IMR-90 (cell line): ENCODE results near the gene PRKAR1B. TPM values are rescaled to one million over a fixed set of nuclear protein-coding genes. Genes with fewer than 3 reads are reported as not detected.

Experiments used
- ATAC-seq: fragments of 200-7000 bp; cut with Tn5 transposase; 2 replicates; pipeline ENCODE4 v1.9.1; 2020; ENCODE audit warnings: low read depth, mild to moderate bottlenecking, moderate library complexity
- BruUV-seq: library from RNA; stranded (reverse); fragments of 400-500 nt; replicated peaks from 2 replicates; lab custom pipeline; 2021; lab: Mats Ljungman, UMichigan
- CTCF ChIA-PET: fragments of 300-600 bp; formaldehyde crosslinking; extraction: SDS; loops from one replicate; lab custom pipeline; 2021; ENCODE audit warnings: antibody characterized with exemption; lab: Yijun Ruan, JAX
- POLR2A ChIA-PET: fragments of 300-600 bp; sonication (Branson Sonifier 250); formaldehyde crosslinking; loops from one replicate; lab custom pipeline; 2022; ENCODE audit warnings: antibody characterized with exemption; ENCODE audit not compliant: unreplicated experiment; lab: Charles Lee
- DNase-seq: peaks from one replicate; pipeline ENCODE4 v3.0.0; 2013
- H2AFZ ChIP-seq: replicated peaks from 2 replicates; pipeline ENCODE3; 2013; ENCODE audit warnings: low read length, mild to moderate bottlenecking; ENCODE audit not compliant: poor library complexity
- H2AK5ac ChIP-seq: 2 replicates; pipeline ENCODE4 v1.6.1; 2013; ENCODE audit warnings: low read depth, low read length, inconsistent platforms
- H2AK9ac ChIP-seq: replicated peaks from 2 replicates; pipeline ENCODE3; 2013; ENCODE audit warnings: mild to moderate bottlenecking, low read depth, low read length, moderate library complexity; ENCODE audit not compliant: poor library complexity
- H2BK120ac ChIP-seq: 2 replicates; pipeline ENCODE4 v1.6.1; 2013; ENCODE audit warnings: low read depth, low read length, inconsistent platforms
- H2BK15ac ChIP-seq: 3 replicates; pipeline ENCODE4 v1.6.1; 2013; ENCODE audit warnings: low read depth, low read length, inconsistent platforms
- H2BK20ac ChIP-seq: 2 replicates; pipeline ENCODE4 v1.6.1; 2013; ENCODE audit warnings: low read depth, mild to moderate bottlenecking, inconsistent platforms, low read length, moderate library complexity
- H2BK5ac ChIP-seq: 2 replicates; pipeline ENCODE4 v1.6.1; 2013; ENCODE audit warnings: mild to moderate bottlenecking, low read depth, low read length, inconsistent platforms; ENCODE audit not compliant: poor library complexity, severe bottlenecking
- H3K14ac ChIP-seq: replicated peaks from 2 replicates; pipeline ENCODE4 v1.6.1; 2013; ENCODE audit warnings: low read depth, low read length, inconsistent platforms
- H3K18ac ChIP-seq: 2 replicates; pipeline ENCODE4 v1.6.1; 2013; ENCODE audit warnings: low read depth, low read length, control low read depth
- H3K23ac ChIP-seq: 2 replicates; pipeline ENCODE4 v1.6.1; 2013; ENCODE audit warnings: low read depth, low read length, inconsistent platforms
- H3K27ac ChIP-seq: 2 replicates; pipeline ENCODE4 v1.5.1; 2013; ENCODE audit warnings: mild to moderate bottlenecking, control low read depth, low read length; ENCODE audit not compliant: insufficient read depth
- H3K27me3 ChIP-seq: 2 replicates; pipeline ENCODE4 v1.6.1; 2013; ENCODE audit warnings: low read length; ENCODE audit not compliant: control insufficient read depth, insufficient read depth
- H3K36me3 ChIP-seq: 2 replicates; pipeline ENCODE4 v1.6.1; 2013; ENCODE audit warnings: low read length, mixed read lengths; ENCODE audit not compliant: control insufficient read depth, insufficient read depth
- H3K4ac ChIP-seq: 2 replicates; pipeline ENCODE4 v1.6.1; 2013; ENCODE audit warnings: low read depth, low read length, inconsistent platforms
- H3K4me1 ChIP-seq: 2 replicates; pipeline ENCODE4 v1.6.1; 2013; ENCODE audit warnings: low read length, mixed read lengths; ENCODE audit not compliant: control insufficient read depth, insufficient read depth
- H3K4me2 ChIP-seq: 2 replicates; pipeline ENCODE4 v1.6.1; 2013; ENCODE audit warnings: low read depth, mild to moderate bottlenecking, control low read depth, low read length, moderate library complexity
- H3K4me3 ChIP-seq: 2 replicates; pipeline ENCODE4 v1.5.1; 2013; ENCODE audit warnings: low read depth, mild to moderate bottlenecking, control low read depth, low read length, moderate library complexity; ENCODE audit not compliant: insufficient read depth
- H3K56ac ChIP-seq: 2 replicates; pipeline ENCODE4 v1.6.1; 2013; ENCODE audit warnings: low read length, inconsistent platforms; ENCODE audit not compliant: insufficient read depth; ENCODE audit errors: extremely low read depth
- H3K79me1 ChIP-seq, 2 experiments: 2 replicates each; pipeline ENCODE4 v1.6.1; 2013; ENCODE audit warnings: low read length in 2 of 2, inconsistent platforms in 1 of 2, low read depth in 1 of 2
- H3K9ac ChIP-seq: 2 replicates; pipeline ENCODE4 v1.6.1; 2013; ENCODE audit warnings: low read depth, low read length, control low read depth
- H3K9me1 ChIP-seq: 2 replicates; pipeline ENCODE4 v1.6.1; 2013; ENCODE audit warnings: low read length, inconsistent platforms; ENCODE audit not compliant: insufficient read depth
- H3K9me3 ChIP-seq: 2 replicates; pipeline ENCODE4 v1.6.1; 2013; ENCODE audit warnings: low read length; ENCODE audit not compliant: control insufficient read depth, insufficient read depth
- H4K20me1 ChIP-seq: 2 replicates; pipeline ENCODE4 v1.6.1; 2013; ENCODE audit warnings: low read length, inconsistent platforms; ENCODE audit not compliant: insufficient read depth
- H4K5ac ChIP-seq: 2 replicates; pipeline ENCODE4 v1.6.1; 2013; ENCODE audit warnings: mild to moderate bottlenecking, low read depth, low read length, control low read depth
- H4K8ac ChIP-seq, 2 experiments: 2 replicates each; pipeline ENCODE4 v1.6.1; 2013; ENCODE audit warnings: low read depth in 2 of 2, low read length in 2 of 2, control low read depth in 1 of 2, inconsistent platforms in 1 of 2
- H4K91ac ChIP-seq: 2 replicates; pipeline ENCODE4 v1.6.1; 2013; ENCODE audit warnings: low read depth, low read length, inconsistent platforms; ENCODE audit not compliant: insufficient read depth
- BHLHE40 ChIP-seq: fragments of 150-350 bp; IDR thresholded peaks from 2 replicates; pipeline ENCODE4 v1.6.1; 2016; ENCODE audit warnings: mild to moderate bottlenecking, low read depth, low read length
- POLR2A ChIP-seq: IDR thresholded peaks from 2 replicates; pipeline ENCODE4 v1.6.1; 2012; ENCODE audit warnings: mild to moderate bottlenecking, low read depth, low read length
- SMC3 ChIP-seq: fragments of 150-350 bp; IDR thresholded peaks from 2 replicates; pipeline ENCODE4 v1.6.1; 2016; ENCODE audit warnings: low read depth, mild to moderate bottlenecking, antibody characterized with exemption, low read length, moderate library complexity
- WGBS, 2 experiments: methylation state at CpG; one replicate each; pipeline versions ENCODE4 v1.1.5 to v1.1.7; 2013; ENCODE audit warnings: missing lambda C conversion rate in 2 of 2; ENCODE audit not compliant: insufficient read length in 1 of 2; ENCODE audit errors: extremely low coverage in 2 of 2; 5-methylcytosine and 5-hydroxymethylcytosine counted together
- dilution Hi-C: fragments of 300-500 bp; cut with HindIII; formaldehyde crosslinking; loops from one replicate; pipeline ENCODE4 v1.14.3; 2018; ENCODE audit warnings: low sequenced_read_pairs; ENCODE audit not compliant: unreplicated experiment
- in situ Hi-C: fragments of 300-500 bp; cut with MboI; formaldehyde crosslinking; loops from 3 replicates; pipeline ENCODE4 v1.14.3; 2019; ENCODE audit warnings: low sequenced_read_pairs, inconsistent platforms, mixed read lengths
- intact Hi-C: fragments of 100-400 bp; cut with micrococcal nuclease; formaldehyde crosslinking; loops from 2 replicates; pipeline ENCODE4 v1.10.0; 2022
- polyA plus RNA-seq, 3 experiments: library from polyadenylated mRNA; depleted of rRNA; stranded (reverse); fragments of >200 nt; gene quantifications; 2 replicates each; pipeline ENCODE4 v1.2.3, GENCODE V29; 2012; ENCODE audit warnings: low replicate concordance in 1 of 3
- total RNA-seq: library from RNA; depleted of rRNA; stranded (reverse); fragments of >200 nt; gene quantifications from 2 replicates; pipeline ENCODE4 v1.2.3, GENCODE V29; 2012
- TF ChIP-seq, protein P1 (sequence below): fragments of 150-350 bp; IDR thresholded peaks from 2 replicates; pipeline ENCODE4 v1.6.1; 2017; ENCODE audit warnings: mild to moderate bottlenecking, antibody characterized with exemption, low read length, low read depth

PRKAR1B gene
- total and polyA plus RNA-seq, 2 of the 4 experiments (the other 2 are of a cell fraction): 15.2 to 20.2 TPM

- no peak overlapping the region for H2BK5ac ChIP-seq
- no peak overlapping the region for H4K91ac ChIP-seq
- no peak overlapping the region for H3K4ac ChIP-seq
- H2AK9ac ChIP-seq: no peak overlapping the region
- no peak overlapping the region for H3K4me2 ChIP-seq
- no peaks in the 10 kb centered on the region for H3K9me1 ChIP-seq
- no peak overlapping the region for H2BK15ac ChIP-seq
- no peaks in the 10 kb centered on the region for H4K20me1 ChIP-seq
- H4K5ac ChIP-seq: no peak overlapping the region
- in situ Hi-C loops: no loop called here
- intact Hi-C loops: no loop called here
- no peak overlapping the region for H3K14ac ChIP-seq
- no peak overlapping the region for H3K9ac ChIP-seq
- no peak overlapping the region for H2BK20ac ChIP-seq
- no peak overlapping the region for H2BK120ac ChIP-seq
- no peak overlapping the region for H4K8ac ChIP-seq
- DNase-seq (no peak), ATAC-seq (no peak)
- WGBS, 2 experiments: 84% methylated on average over 18 of the region's 30 CpGs; no CpG with 5 or more reads in 1 of the 2 experiments
- H3K79me1 ChIP-seq: no peaks in the 10 kb centered on the region
- no peak overlapping the region for H3K56ac ChIP-seq
- no peaks in the 10 kb centered on the region for H3K36me3 ChIP-seq
- H3K23ac ChIP-seq: no peak overlapping the region
- H3K4me1 ChIP-seq: no peaks in the 10 kb centered on the region; the same call in 1 of the 2 replicates
- no peak overlapping the region for H2AK5ac ChIP-seq
- H3K27me3 ChIP-seq: no peaks in the 10 kb centered on the region; the same call in 1 of the 2 replicates
- no peaks in the 10 kb centered on the region; the same call in 1 of the 2 replicates for H3K9me3 ChIP-seq
- dilution Hi-C loops: no loop called here
- ChIA-PET POLR2A (no interaction called here), CTCF (no interaction called here)
- H2AFZ ChIP-seq: peak overlapping the region; percentile 21
- no peak overlapping the region for H3K18ac ChIP-seq
- no TSS peak for BruUV-seq
- TF ChIP-seq BHLHE40: no peak
- no peak for TF ChIP-seq SMC3
- TF ChIP-seq POLR2A: no peak
- TF ChIP-seq, protein P1, sequence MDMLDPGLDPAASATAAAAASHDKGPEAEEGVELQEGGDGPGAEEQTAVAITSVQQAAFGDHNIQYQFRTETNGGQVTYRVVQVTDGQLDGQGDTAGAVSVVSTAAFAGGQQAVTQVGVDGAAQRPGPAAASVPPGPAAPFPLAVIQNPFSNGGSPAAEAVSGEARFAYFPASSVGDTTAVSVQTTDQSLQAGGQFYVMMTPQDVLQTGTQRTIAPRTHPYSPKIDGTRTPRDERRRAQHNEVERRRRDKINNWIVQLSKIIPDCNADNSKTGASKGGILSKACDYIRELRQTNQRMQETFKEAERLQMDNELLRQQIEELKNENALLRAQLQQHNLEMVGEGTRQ: no peak
- no peak overlapping the region for H3K27ac ChIP-seq
- H3K4me3 ChIP-seq: no peak overlapping the region
These were observed 157.8 kb downstream of the PRKAR1B start for GRCh38 chr7:569071-569855.
